ENCODE data around the gene DMD.

DMD gene

GRCh38 chrX:33041141-33041540 is 170.2 kb downstream of the DMD start:
- no peak overlapping the region for H3K4me3 ChIP-seq (ENCODE audit: low read depth, low read length)
- in situ Hi-C loops (cut with HindIII; ENCODE audit: low sequenced_read_pairs) = no loop called here
- DNase-seq (ENCODE audit: low read depth, low spot score) = no peak
- no peak for TF ChIP-seq CTCF (IDR thresholded peaks at IDR 0.05; ENCODE audit: low read depth, low read length)

GRCh38 chrX:33032700-33033099 is 178.6 kb downstream of the DMD start:
- in situ Hi-C loops (cut with HindIII; ENCODE audit: low sequenced_read_pairs) = no loop called here
- no peak for DNase-seq (ENCODE audit: low read depth, low spot score)
- no peak for TF ChIP-seq CTCF (IDR thresholded peaks at IDR 0.05; ENCODE audit: low read depth, low read length)
- H3K4me3 ChIP-seq (ENCODE audit: low read depth, low read length) = no peak overlapping the region

- no peak for DNase-seq (ENCODE audit: low read depth, low spot score)
- no peak for TF ChIP-seq CTCF (IDR thresholded peaks at IDR 0.05; ENCODE audit: low read depth, low read length)
- in situ Hi-C loops (cut with HindIII; ENCODE audit: low sequenced_read_pairs) = no loop called here
- H3K4me3 ChIP-seq (ENCODE audit: low read depth, low read length) = no peak overlapping the region
Observed at GRCh38 chrX:33014949-33015348, 196.4 kb downstream of the DMD start.

- DNase-seq (ENCODE audit: low read depth, low spot score) = no peak
- no peak for TF ChIP-seq CTCF (IDR thresholded peaks at IDR 0.05; ENCODE audit: low read depth, low read length)
- in situ Hi-C loops (cut with HindIII; ENCODE audit: low sequenced_read_pairs) = no loop called here
- H3K4me3 ChIP-seq (ENCODE audit: low read depth, low read length) = no peak overlapping the region
Observed at GRCh38 chrX:33014086-33014485, 197.3 kb downstream of the DMD start.

GRCh38 chrX:33001107-33001506 is 210.2 kb downstream of the DMD start:
- H3K4me3 ChIP-seq (ENCODE audit: low read depth, low read length) = no peak overlapping the region
- in situ Hi-C loops (cut with HindIII; ENCODE audit: low sequenced_read_pairs) = no loop called here
- no peak for TF ChIP-seq CTCF (IDR thresholded peaks at IDR 0.05; ENCODE audit: low read depth, low read length)
- DNase-seq (ENCODE audit: low read depth, low spot score) = no peak

GRCh38 chrX:32998776-32999175 is 212.6 kb downstream of the DMD start:
- in situ Hi-C loops (cut with HindIII; ENCODE audit: low sequenced_read_pairs) = no loop called here
- no peak overlapping the region for H3K4me3 ChIP-seq (ENCODE audit: low read depth, low read length)
- DNase-seq (ENCODE audit: low read depth, low spot score) = no peak
- no peak for TF ChIP-seq CTCF (IDR thresholded peaks at IDR 0.05; ENCODE audit: low read depth, low read length)

GRCh38 chrX:32995427-32995826 is 215.9 kb downstream of the DMD start:
- TF ChIP-seq CTCF (IDR thresholded peaks at IDR 0.05; ENCODE audit: low read depth, low read length) = no peak
- no peak for DNase-seq (ENCODE audit: low read depth, low spot score)
- in situ Hi-C loops (cut with HindIII; ENCODE audit: low sequenced_read_pairs) = no loop called here
- no peak overlapping the region for H3K4me3 ChIP-seq (ENCODE audit: low read depth, low read length)

Data from astrocyte of the spinal cord (primary cell).